ENCODE measurements around the gene SLC20A1. TPM values are rescaled to one million over a fixed set of nuclear protein-coding genes. Genes with fewer than 3 reads are reported as not detected.
"Not testable (repeated sequence)": the region's sequence is repeated elsewhere in the genome, so short reads cannot be mapped to it uniquely, and the experiment has no call there.

SLC20A1 gene
- total RNA-seq, 1 experiment from 2014 or later = 403 TPM

DNA sequence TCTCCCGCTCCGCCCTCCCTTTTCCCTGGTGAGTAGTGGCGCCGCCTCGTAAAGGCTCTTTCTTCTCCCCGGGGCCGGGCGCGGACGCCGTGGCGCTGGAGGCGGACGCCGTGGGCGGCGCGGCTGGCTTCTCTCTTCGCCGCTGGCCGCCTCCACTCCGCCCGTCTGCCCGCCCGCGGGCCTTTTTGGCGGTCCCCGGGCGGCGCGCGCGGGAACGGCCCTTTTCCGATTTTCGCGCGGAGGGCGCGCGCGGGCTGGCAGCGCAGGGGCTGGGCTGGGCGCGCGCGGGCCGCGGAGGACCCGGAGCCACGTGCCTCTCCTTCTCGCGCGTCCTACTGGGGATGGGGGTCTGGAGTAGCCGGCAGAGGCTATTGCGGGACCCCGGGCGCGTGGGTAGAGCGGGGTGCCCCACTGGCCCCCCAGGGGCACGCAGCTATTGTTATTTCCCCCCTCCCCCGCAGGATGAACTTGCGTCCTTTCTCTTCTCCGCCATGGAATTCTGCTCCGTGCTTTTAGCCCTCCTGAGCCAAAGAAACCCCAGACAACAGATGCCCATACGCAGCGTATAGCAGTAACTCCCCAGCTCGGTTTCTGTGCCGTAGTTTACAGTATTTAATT is 472 bp downstream of the SLC20A1 start:
- no peak for DNase-seq (ENCODE audit: low read depth)

DNA sequence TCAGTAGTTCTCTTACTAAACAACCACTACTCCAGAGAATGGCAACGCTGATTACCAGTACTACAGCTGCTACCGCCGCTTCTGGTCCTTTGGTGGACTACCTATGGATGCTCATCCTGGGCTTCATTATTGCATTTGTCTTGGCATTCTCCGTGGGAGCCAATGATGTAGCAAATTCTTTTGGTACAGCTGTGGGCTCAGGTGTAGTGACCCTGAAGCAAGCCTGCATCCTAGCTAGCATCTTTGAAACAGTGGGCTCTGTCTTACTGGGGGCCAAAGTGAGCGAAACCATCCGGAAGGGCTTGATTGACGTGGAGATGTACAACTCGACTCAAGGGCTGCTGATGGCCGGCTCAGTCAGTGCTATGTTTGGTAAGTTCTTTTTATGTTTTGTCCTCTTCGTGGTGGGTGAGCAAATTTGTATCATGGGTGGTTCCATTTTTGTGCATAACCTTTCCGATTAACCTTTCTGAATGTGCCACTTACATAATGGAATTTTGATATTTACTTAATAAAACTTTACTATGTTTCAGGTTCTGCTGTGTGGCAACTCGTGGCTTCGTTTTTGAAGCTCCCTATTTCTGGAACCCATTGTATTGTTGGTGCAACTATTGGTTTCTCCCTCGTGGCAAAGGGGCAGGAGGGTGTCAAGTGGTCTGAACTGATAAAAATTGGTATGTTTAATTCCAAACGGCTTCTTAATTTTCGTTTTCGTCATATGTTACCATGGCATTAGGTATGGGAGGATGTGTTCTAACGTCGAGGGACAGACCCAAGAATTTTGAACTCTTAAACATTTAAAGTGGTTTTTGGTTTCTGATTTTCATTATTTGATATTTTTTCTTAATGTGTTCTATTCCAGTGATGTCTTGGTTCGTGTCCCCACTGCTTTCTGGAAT is 1.3 kb downstream of the SLC20A1 start:
- DNase-seq (ENCODE audit: low read depth) = peak; percentile 47

DNA sequence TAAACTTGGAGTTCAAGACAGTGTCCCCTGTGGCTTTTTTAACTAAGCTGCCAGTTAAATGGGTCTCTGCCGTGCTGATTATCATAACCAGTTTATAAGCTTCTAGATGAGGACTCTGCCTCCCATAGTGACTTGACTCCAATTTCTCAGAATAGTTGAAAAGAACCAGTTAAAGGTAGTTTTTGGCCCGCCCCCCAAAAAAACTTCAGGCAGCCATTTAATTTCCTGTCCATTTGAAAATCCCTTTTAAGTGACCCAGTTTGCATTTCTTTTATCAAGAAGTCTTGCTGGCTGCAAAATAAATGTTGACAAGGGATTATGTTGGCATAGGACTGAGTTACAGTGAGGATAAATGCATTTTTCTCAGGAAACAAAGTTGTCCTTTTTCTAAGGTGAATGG is 2.3 kb downstream of the SLC20A1 start:
- DNase-seq (ENCODE audit: low read depth) = no peak

DNA sequence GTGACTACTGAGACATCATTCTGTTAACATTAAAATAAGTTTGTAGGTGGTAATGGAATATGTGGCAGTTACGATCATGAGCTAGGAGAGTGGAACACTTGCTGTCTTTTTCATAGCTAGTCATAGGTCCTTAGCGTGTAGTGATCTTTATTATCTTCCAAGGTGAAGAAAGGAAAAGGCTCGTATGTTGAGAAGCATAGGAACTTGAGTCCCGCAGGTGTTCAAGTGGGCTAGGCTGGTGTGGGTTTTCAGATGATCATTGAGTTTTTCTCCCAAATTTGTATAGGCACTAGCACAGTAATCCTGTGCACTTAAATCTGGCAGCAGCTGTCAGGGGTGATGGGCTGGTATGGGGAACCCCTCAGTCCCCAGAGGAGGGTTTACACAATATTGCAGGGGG is 10.9 kb downstream of the SLC20A1 start:
- DNase-seq (ENCODE audit: low read depth) = no peak

DNA sequence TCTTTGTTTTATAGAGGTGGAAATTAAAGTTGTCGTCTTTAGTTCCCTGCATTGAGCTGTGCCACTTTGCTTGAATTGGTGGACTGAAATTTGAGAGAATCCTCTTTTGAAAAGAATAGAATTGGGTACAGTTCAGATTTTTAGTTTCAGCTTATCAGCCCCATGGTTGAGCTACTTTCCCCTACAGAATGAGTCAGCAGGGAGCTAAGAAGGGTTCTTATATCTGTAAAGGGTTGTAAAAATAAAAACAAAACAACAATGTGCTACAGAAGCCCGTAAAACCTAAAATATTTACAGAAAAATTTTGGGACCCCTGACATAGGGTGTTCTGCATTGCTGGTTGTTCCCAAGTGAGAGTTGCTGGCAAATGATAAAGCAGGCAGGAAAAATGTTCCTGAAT is 12.6 kb downstream of the SLC20A1 start:
- no peak for DNase-seq (ENCODE audit: low read depth)

DNA sequence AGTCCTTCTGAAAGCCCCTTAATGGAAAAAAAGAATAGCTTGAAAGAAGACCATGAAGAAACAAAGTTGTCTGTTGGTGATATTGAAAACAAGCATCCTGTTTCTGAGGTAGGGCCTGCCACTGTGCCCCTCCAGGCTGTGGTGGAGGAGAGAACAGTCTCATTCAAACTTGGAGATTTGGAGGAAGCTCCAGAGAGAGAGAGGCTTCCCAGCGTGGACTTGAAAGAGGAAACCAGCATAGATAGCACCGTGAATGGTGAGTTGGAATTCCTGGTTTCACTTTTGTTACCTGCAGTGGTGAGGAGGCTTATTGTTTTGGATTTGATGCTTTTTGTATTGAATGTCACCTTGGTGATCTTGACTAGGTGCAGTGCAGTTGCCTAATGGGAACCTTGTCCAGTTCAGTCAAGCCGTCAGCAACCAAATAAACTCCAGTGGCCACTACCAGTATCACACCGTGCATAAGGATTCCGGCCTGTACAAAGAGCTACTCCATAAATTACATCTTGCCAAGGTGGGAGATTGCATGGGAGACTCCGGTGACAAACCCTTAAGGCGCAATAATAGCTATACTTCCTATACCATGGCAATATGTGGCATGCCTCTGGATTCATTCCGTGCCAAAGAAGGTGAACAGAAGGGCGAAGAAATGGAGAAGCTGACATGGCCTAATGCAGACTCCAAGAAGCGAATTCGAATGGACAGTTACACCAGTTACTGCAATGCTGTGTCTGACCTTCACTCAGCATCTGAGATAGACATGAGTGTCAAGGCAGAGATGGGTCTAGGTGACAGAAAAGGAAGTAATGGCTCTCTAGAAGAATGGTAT is 13.3 kb downstream of the SLC20A1 start:
- peak; percentile 56 for DNase-seq (ENCODE audit: low read depth)

DNA sequence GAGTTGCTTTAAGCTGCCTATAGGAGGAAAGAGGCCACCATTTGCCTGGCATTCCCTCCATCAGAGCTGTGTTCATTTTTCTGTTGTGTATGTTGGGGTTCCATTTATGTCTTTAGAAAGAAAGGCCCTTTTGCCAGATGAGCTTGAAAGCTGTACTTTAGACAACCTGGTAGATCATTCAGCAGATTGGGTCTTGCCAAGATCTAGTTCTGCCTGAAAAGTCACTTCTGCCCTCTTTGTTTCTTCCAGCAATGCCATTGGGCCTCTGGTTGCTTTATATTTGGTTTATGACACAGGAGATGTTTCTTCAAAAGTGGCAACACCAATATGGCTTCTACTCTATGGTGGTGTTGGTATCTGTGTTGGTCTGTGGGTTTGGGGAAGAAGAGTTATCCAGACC is 14.4 kb downstream of the SLC20A1 start:
- no peak for DNase-seq (ENCODE audit: low read depth)

DNA sequence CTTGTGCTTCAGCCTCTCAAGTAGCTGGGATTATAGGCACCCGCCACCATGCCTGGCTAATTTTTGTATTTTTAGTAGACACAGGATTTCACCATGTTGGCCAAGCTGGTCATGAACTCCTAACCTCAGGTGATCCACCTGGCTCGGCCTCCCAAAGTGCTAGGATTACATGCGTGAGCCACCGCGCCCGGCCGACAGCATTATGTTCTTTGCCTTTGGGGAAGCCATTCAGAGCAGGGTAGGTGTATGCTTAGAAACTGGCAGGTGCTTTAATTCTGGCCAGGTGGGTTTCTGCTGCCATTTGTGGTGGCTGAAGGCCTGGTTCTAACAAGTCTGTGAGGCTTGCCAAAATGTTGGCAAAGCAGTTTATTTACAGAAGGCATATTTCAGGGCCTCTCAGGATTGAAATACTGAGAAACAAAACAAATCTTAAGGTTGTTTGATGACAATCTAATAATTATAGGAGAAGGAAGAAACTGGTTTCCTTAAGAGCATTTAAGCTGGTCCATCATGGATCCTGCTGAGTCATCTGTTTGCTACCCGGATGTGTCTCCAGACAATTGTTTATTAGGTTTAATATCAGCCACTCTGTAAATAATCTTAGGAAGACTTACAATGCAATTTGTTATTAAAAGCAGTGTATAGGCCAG is 16.0 kb downstream of the SLC20A1 start:
- no peak for DNase-seq (ENCODE audit: low read depth)

DNA sequence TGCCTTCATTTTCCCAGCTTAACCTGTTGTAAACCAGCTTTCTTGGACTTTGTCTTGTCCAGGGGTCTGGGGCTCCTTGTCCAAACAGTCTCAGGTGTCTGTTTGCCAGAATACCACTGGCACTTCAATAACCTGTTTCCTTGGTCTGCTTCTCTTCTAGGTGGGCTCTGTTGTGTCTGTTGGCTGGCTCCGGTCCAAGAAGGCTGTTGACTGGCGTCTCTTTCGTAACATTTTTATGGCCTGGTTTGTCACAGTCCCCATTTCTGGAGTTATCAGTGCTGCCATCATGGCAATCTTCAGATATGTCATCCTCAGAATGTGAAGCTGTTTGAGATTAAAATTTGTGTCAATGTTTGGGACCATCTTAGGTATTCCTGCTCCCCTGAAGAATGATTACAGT is 17.0 kb downstream of the SLC20A1 start:
- DNase-seq (ENCODE audit: low read depth) = no peak

DNA sequence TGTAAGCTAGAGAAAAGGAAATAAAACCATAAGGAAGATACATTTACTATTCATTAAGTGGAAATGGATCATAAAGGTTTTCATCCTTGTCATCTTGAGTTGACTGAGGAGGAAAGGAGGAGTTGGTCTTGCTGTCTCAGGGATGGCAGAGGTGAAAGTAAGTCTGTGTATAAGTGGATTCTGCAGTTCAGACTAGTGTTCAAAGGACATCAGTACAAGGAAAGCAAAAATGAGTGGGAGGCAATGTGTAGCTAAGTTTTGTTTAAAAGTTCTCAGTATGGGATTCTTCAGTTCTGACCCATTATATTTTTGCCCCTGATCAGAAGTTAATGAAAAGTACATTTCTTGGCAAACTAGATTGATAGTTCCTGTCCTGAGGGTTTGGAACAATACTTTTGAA is 18.9 kb downstream of the SLC20A1 start:
- no peak for DNase-seq (ENCODE audit: low read depth)

DNA sequence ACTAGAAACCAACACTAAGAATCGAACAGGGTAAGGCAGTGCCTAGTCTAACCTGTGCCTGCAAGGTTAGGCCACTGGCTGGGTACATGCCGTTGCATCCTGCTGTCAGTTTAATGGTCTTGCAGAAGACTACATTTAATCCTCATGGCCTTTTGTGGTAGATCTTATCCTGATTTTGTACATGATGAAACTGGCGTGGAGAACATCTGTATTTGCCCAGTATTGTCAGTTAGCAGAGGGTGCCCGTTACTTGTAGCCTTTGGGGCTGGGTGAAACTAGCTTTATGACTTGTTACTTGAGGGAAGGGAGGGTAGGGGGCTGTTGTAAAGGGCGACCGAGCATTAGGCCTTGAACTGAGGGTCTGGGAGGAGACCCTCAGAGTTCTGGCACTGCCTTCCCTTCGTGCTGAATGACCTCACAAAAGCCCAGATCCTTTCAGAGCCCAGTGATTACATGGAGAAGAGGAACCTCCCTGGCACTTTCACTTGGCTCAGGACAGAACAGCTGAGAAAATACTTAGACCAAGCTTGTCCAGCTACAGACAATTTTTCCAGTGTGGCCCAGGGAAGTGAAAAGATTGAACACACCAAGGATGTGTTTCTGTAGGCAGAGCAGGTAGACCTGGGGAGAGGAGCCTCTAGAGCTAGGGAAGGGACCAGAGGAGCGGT is 19.5 kb downstream of the SLC20A1 start:
- peak; percentile 47 for DNase-seq (ENCODE audit: low read depth)

DNA sequence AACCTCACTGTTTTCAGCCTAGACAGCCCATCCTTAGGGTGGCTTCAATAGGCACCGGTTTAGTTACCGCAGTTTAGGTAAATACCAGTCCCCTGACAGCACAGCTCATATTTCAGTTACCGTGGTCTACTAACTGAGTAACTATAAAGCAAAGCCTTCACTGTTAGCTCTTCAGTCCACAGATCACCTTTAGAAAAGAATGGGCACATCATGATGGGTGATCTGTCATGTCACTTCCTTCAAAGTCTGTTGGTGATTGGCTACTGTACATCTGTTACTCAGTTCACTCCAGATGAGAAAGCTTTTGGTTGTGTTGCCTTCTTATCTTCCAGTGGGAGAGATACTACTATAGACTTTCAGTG is 21.0 kb downstream of the SLC20A1 start:
- no peak for DNase-seq (ENCODE audit: low read depth)

DNA sequence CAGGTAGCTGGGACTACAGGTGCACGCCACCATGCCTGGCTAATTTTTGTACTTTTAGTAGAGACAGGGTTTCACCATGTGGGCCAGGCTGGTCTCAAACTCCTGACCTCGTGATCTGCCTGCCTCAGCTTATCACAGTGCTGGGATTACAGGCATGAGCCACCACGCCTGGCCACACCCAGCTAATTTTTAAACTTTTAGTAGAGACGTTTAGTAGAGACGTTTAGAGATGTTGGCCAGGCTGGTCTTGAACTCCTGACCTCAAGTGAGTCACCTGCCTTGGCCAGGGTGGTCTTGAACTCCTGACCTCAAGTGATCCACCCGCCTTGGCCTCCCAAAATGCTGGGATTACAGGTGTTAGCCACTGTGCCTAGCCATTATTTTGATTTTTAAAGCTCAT is 21.8 kb downstream of the SLC20A1 start:
- not testable (repeated sequence) for DNase-seq (ENCODE audit: low read depth)

DNA sequence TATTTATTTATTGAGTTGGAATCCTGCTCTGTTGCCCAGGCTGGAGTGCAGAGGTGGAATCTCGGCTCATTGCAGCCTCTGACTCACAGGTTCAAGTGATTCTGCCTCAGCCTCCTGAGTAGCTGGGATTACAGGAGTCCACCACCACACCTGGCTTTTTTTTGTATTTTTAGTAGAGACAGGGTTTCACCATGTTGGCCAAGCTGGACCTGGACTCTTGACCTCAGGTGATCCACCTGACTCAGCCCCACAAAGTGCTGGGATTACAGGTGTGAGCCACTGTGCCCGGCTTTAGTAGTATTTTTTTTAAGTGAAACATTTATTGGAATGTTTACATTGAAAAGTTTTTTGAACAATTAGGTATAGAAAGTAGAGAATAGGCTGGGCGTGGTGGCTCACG is 23.9 kb downstream of the SLC20A1 start:
- DNase-seq (ENCODE audit: low read depth) = no peak

DNA sequence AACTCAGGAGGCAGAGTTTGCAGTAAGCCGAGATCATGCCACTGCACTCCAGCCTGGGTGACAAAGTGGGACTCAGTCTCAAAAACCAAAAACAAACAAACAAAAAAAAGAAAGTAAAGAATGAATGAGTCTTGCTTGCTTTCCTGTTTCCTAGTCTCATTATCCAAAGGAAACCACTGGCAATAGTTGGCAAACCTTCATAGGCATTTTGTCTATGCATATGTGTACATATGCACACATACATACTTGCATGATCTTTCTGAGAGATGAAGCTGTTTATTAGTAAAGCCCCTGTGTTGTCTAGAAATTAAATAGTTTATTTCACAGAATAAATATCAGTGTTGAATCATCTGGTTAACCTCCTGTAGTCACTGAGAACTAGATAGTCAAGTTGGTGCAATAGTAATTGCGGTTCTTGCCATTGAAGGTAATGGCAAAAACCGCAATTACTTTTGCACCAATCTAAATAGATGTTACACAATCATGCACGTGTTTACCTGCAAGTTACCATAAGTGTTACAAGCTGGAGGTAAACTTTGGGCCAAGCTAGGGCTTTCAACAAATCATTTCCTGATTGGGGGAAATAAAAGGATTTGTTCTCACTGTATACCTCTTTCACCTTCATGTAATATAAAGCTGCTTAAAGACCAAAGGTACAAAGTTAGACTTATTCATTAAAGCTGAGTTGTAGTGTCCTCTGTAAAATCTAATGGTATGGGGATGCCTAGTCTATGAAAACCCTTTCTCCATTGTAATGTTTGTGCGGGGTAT is 24.7 kb downstream of the SLC20A1 start:
- no peak for DNase-seq (ENCODE audit: low read depth)

DNA sequence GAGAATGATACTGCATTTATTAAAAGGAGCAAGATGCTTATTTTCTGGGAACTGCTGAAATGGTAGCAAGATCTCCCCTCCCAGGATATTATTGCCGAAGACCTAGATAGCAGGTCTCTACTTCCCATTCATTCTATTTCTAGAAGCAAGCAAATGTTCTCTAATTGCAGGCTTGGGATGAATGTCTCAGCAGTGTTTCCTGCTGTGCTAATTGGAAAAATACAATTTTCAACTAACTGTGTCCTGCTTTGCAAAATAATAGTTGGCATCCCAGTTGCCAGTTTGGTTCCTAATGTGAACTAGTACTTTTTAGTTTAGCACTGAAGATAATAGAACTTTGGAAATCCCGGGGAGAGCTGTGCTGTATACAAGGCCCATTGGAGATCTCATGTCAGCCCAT is 26.1 kb downstream of the SLC20A1 start:
- DNase-seq (ENCODE audit: low read depth) = no peak

DNA sequence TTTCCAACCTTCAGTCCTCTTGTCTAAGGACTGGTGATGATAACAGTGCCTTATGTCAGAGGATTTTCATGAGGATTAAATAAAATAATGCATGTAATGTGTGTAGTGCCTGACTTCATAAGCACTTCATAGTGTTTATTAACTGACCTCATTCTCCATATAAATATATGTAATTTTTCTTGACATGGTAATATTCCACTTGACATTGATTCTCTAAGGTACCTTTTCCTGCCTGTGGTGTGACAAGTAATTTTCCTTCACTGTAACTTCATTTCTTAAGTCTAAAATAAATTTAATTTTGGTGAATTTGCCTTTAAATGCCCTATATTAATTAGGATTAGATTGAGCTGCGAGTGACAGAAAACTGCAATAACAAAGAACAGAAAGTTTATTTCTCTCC is 27.3 kb downstream of the SLC20A1 start:
- no peak for DNase-seq (ENCODE audit: low read depth)

DNA sequence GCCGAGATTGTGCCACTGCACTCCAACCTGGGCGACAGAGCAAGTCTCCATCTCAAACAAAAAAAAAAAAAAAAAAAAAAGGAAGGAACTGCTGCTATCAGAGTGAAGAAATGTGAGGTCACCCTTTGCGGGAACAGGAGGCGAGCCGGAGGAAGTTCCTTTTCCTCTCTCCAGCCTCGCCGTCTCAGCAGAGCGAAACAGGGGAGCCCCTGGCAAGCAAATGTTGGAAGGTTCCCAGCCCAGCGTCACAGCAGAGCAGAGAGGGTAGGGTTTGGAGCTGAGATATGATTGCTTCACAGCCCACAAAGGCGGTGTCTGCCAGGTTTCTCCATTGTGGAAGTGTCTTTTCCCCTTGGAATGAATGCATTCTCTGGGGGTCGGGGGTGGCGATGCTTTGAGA is 28.5 kb downstream of the SLC20A1 start:
- DNase-seq (ENCODE audit: low read depth) = no peak

DNA sequence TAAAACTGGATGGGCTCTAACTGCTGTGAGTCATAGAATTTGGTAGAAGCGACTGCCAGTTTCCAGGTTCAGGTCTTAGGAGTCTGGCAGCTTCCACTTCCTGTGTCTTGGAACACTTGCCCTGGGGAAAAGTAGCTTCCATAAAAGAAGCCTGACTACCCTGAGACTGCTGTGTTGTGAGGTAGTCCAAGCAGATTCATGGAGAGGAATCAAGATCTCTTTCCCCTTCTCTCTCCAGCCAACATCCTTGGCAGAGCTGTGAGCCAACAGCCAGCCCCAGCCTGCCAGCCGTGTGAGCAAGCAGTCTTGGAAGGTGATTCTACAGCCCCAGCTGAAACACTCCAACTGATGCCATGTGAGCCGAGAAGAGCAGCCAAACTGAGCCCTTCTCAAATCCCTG is 33.7 kb downstream of the SLC20A1 start:
- DNase-seq (ENCODE audit: low read depth) = peak; percentile 34

DNA sequence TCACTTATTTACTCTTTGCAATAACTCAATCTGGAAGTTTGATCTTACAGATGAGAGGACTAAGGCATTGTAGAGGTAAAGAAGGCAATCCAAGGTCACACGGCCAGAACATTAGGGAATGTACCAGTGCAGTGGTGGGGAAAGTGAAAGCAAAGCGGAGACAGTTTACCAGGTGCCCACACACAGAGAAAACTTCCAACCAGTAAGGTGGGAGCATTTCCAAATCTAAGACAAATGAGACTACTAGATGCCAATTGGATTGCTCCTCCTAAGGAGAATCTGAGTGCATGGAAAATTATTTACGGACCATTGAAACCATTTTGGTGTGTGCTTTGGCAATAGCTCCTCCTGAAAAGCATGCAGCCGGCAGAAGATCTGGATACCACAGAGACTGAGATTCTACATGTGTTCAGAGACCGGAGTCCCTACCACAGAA is 34.9 kb downstream of the SLC20A1 start:
- DNase-seq (ENCODE audit: low read depth) = no peak

All from HT1080 (cell line).